ENCODE measurements around the gene FAM13C. TPM values are rescaled to one million over a fixed set of nuclear protein-coding genes. Genes with fewer than 3 reads are reported as not detected.

The FAM13C gene
- total RNA-seq, 1 donor from 2014 or later, result not detected

- H3K4me3 ChIP-seq (ENCODE audit: low read depth, low read length), result no peak overlapping the region
- no peak for DNase-seq (ENCODE audit: low read depth)
- no peak for TF ChIP-seq CTCF (conservative IDR thresholded peaks at IDR 0.05; ENCODE audit: low read depth, low read length)
Measured at GRCh38 chr10:59363446-59363958, 1.2 kb upstream of the FAM13C start.

- H3K4me3 ChIP-seq (ENCODE audit: low read depth, low read length), result peak overlapping the region; percentile 58
- no peak for DNase-seq (ENCODE audit: low read depth)
- no peak for TF ChIP-seq CTCF (conservative IDR thresholded peaks at IDR 0.05; ENCODE audit: low read depth, low read length)
Measured at GRCh38 chr10:59362959-59363381, 621 bp upstream of the FAM13C start.

- no peak for DNase-seq (ENCODE audit: low read depth)
- no peak for TF ChIP-seq CTCF (conservative IDR thresholded peaks at IDR 0.05; ENCODE audit: low read depth, low read length)
- H3K4me3 ChIP-seq (ENCODE audit: low read depth, low read length), result peak overlapping the region; percentile 58
Measured at GRCh38 chr10:59361663-59362143, 646 bp downstream of the FAM13C start.

GRCh38 chr10:59360605-59361405 is 1.5 kb downstream of the FAM13C start:
- no peak for DNase-seq (ENCODE audit: low read depth)
- no peak overlapping the region for H3K4me3 ChIP-seq (ENCODE audit: low read depth, low read length)
- TF ChIP-seq CTCF (conservative IDR thresholded peaks at IDR 0.05; ENCODE audit: low read depth, low read length), result no peak

GRCh38 chr10:59358576-59358975 is 3.8 kb downstream of the FAM13C start:
- no peak overlapping the region for H3K4me3 ChIP-seq (ENCODE audit: low read depth, low read length)
- TF ChIP-seq CTCF (conservative IDR thresholded peaks at IDR 0.05; ENCODE audit: low read depth, low read length), result no peak
- no peak for DNase-seq (ENCODE audit: low read depth)

GRCh38 chr10:59354434-59354833 is 7.9 kb downstream of the FAM13C start:
- no peak overlapping the region for H3K4me3 ChIP-seq (ENCODE audit: low read depth, low read length)
- no peak for DNase-seq (ENCODE audit: low read depth)
- TF ChIP-seq CTCF (conservative IDR thresholded peaks at IDR 0.05; ENCODE audit: low read depth, low read length), result no peak

Data from epithelial cell of proximal tubule (primary cell).